Stomach (tissue), 4 donors: Measurements from ENCODE around the gene MAPK8IP3.

Source experiments
- EP300 ChIP-seq: sonication (generic); formaldehyde crosslinking; IDR thresholded peaks from one replicate; pipeline ENCODE4 v1.6.1; 2017; ENCODE audit warnings: antibody characterized with exemption
- TF ChIP-seq, protein P1 (sequence below), 7 experiments: fragments of 450-650 bp in 4 of 7; fragments of 200-600 bp in 3 of 7; sonication (generic) in 3 of 7; IDR thresholded peaks; one replicate each; pipeline ENCODE4 v1.5.1; 2016 to 2019; ENCODE audit warnings: antibody characterized with exemption in 7 of 7, control low read depth in 2 of 7, mild to moderate bottlenecking in 1 of 7

DNA sequence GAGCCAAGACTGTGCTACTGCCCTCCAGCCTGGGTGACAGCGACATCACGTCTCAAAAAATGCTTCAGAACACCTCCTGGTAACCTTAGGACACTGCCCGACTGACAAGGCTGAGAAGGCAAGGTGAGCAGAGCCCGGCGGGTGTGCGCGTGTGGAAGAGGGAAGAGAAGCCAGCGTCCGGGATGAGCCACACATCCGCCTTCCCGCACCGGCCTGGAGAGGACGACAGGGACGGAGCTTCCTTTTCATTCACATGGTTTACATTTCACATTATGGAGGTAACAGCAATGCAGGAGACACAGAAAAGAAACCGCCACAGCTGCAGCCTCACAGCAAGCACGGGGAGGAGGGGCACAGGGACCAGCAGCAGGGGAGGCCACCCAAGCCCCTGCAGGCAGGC, 104.1 kb downstream of the MAPK8IP3 start:
- TF ChIP-seq EP300 = no peak
- TF ChIP-seq, protein P1, sequence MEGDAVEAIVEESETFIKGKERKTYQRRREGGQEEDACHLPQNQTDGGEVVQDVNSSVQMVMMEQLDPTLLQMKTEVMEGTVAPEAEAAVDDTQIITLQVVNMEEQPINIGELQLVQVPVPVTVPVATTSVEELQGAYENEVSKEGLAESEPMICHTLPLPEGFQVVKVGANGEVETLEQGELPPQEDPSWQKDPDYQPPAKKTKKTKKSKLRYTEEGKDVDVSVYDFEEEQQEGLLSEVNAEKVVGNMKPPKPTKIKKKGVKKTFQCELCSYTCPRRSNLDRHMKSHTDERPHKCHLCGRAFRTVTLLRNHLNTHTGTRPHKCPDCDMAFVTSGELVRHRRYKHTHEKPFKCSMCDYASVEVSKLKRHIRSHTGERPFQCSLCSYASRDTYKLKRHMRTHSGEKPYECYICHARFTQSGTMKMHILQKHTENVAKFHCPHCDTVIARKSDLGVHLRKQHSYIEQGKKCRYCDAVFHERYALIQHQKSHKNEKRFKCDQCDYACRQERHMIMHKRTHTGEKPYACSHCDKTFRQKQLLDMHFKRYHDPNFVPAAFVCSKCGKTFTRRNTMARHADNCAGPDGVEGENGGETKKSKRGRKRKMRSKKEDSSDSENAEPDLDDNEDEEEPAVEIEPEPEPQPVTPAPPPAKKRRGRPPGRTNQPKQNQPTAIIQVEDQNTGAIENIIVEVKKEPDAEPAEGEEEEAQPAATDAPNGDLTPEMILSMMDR (IDR thresholded peaks at IDR 0.05) = no peak
